Neural cell (in vitro differentiated cells): ENCODE measurements around the gene MBD3L5. TPM values are rescaled to one million over a fixed set of nuclear protein-coding genes. Genes with fewer than 3 reads are reported as not detected.

Experiments
- H2AFZ ChIP-seq: fragments of 200-600, 300-800 bp; sonication (generic), shearing (Covaris generic); 2 replicates; pipeline ENCODE4 v1.6.0; 2014; ENCODE audit warnings: low read depth, mild to moderate bottlenecking, antibody characterized with exemption, low read length, moderate library complexity
- H3F3A ChIP-seq: fragments of 200-600 bp; shearing (Covaris generic); 2 replicates; pipeline ENCODE4 v1.6.1; 2016; ENCODE audit warnings: mild to moderate bottlenecking, moderate library complexity, mixed read lengths, antibody characterized with exemption, low read length; ENCODE audit not compliant: insufficient read depth, poor library complexity, severe bottlenecking
- H3K27ac ChIP-seq: fragments of 200-600, 300-800 bp; sonication (generic), shearing (Covaris generic); 2 replicates; pipeline ENCODE4 v1.5.1; 2014; ENCODE audit warnings: mild to moderate bottlenecking, low read length, moderate library complexity
- H3K27me3 ChIP-seq: fragments of 300-800, 200-600 bp; sonication (generic), shearing (Covaris generic); 2 replicates; pipeline ENCODE4 v1.6.0; 2014; ENCODE audit warnings: mild to moderate bottlenecking, low read depth, low read length, moderate library complexity; ENCODE audit not compliant: insufficient read depth
- H3K36me3 ChIP-seq: fragments of 300-800, 200-600 bp; sonication (generic), shearing (Covaris generic); 2 replicates; pipeline ENCODE4 v1.5.1; 2014; ENCODE audit warnings: mild to moderate bottlenecking, antibody characterized with exemption, low read length, moderate library complexity; ENCODE audit not compliant: insufficient read depth
- H3K4me2 ChIP-seq: fragments of 300-800, 200-600 bp; sonication (generic), shearing (Covaris generic); 2 replicates; pipeline ENCODE4 v1.6.0; 2014; ENCODE audit warnings: mild to moderate bottlenecking, low read length
- H3K4me3 ChIP-seq: fragments of 300-800, 200-600 bp; sonication (generic), shearing (Covaris generic); 2 replicates; pipeline ENCODE4 v1.5.1; 2014; ENCODE audit warnings: mild to moderate bottlenecking, low read length, moderate library complexity
- H3K79me2 ChIP-seq: fragments of 200-600 bp; shearing (Covaris generic); replicated peaks from 2 replicates; pipeline ENCODE4 v1.6.0; 2014; ENCODE audit warnings: mild to moderate bottlenecking, low read length, moderate library complexity; ENCODE audit not compliant: insufficient read depth
- H3K9ac ChIP-seq: fragments of 300-800, 200-600 bp; sonication (generic), shearing (Covaris generic); 2 replicates; pipeline ENCODE4 v1.6.1; 2016; ENCODE audit warnings: mild to moderate bottlenecking, low read length, mixed read lengths
- H3K9me2 ChIP-seq: fragments of 200-600 bp; shearing (Covaris generic); 2 replicates; pipeline ENCODE4 v1.6.1; 2016; ENCODE audit warnings: mild to moderate bottlenecking, low read length, mixed read lengths; ENCODE audit not compliant: insufficient read depth
- H3K9me3 ChIP-seq: fragments of 200-600, 300-800 bp; sonication (generic), shearing (Covaris generic); 2 replicates; pipeline ENCODE4 v1.6.1; 2016; ENCODE audit warnings: mild to moderate bottlenecking, mixed run types, low read length, moderate library complexity, mixed read lengths
- H4K20me1 ChIP-seq: fragments of 200-600 bp; shearing (Covaris generic); 2 replicates; pipeline ENCODE4 v1.6.1; 2016; ENCODE audit warnings: mild to moderate bottlenecking, mixed run types; ENCODE audit not compliant: insufficient read depth
- EP300 ChIP-seq: fragments of 450-650 bp; conservative IDR thresholded peaks from 2 replicates; pipeline ENCODE4 v1.6.1; 2014; ENCODE audit warnings: antibody characterized with exemption, mild to moderate bottlenecking, moderate library complexity; ENCODE audit not compliant: poor library complexity, severe bottlenecking
- EZH2 ChIP-seq: fragments of 200-600, 300-800 bp; shearing (Covaris generic), sonication (generic); IDR thresholded peaks from 2 replicates; pipeline ENCODE4 v1.6.1; 2014; ENCODE audit warnings: antibody characterized with exemption, low read length, borderline replicate concordance, mild to moderate bottlenecking; ENCODE audit not compliant: insufficient read depth, poor library complexity, severe bottlenecking
- MXI1 ChIP-seq: fragments of 450-650 bp; conservative IDR thresholded peaks from 2 replicates; pipeline ENCODE4 v1.6.1; 2014; ENCODE audit warnings: antibody characterized with exemption, mild to moderate bottlenecking; ENCODE audit not compliant: poor library complexity, severe bottlenecking
- POLR2AphosphoS5 ChIP-seq: IDR thresholded peaks from 2 replicates; pipeline ENCODE4 v1.6.1; 2012
- RAD21 ChIP-seq: fragments of 450-650 bp; conservative IDR thresholded peaks from 2 replicates; pipeline ENCODE4 v1.6.1; 2014; ENCODE audit warnings: antibody characterized with exemption, mild to moderate bottlenecking, moderate library complexity
- SMC3 ChIP-seq: fragments of 450-650 bp; conservative IDR thresholded peaks from 2 replicates; pipeline ENCODE4 v1.6.1; 2014; ENCODE audit warnings: antibody characterized with exemption, mild to moderate bottlenecking, moderate library complexity; ENCODE audit not compliant: poor library complexity
- TAF1 ChIP-seq: IDR thresholded peaks from 2 replicates; pipeline ENCODE4 v1.6.1; 2012; ENCODE audit warnings: low read depth
- polyA plus RNA-seq: library from polyadenylated mRNA; depleted of rRNA; stranded (reverse); fragments of >200 nt; gene quantifications from 2 replicates; pipeline ENCODE4 v1.2.3, GENCODE V29; 2014
- TF ChIP-seq, protein P1 (sequence below): fragments of 450-650 bp; IDR thresholded peaks from 2 replicates; pipeline ENCODE4 v1.5.1; 2014; ENCODE audit warnings: antibody characterized with exemption, mild to moderate bottlenecking, moderate library complexity; ENCODE audit not compliant: poor library complexity, severe bottlenecking
- TF ChIP-seq, protein P2 (sequence below): IDR thresholded peaks from 2 replicates; pipeline ENCODE4 v1.6.1; 2012; ENCODE audit warnings: borderline replicate concordance

The MBD3L5 gene
- polyA plus RNA-seq, 1 donor from 2014 or later, result not detected

DNA sequence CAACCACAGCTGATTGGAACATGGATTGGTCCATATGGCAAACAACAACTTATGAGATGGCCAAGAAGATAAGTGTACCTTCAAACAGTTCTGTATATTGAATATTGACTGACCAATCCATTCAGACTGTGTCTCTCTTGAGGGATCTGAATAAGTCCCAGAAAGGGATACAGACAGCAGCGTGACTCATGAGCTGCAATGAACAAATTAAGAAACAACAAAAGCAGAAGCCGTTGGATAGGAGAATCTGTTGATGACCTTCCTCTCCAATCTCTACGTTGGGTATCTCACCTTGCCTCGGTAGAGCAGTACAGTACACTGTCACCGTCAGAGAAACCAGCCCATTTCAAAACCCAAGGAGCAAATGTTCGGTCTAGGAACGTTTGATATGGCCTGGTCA lies 30.4 kb upstream of the MBD3L5 start:
- H3K4me2 ChIP-seq, result no peak overlapping the region
- TF ChIP-seq EP300 (no peak), RAD21 (no peak), SMC3 (no peak), TAF1 (no peak), MXI1 (no peak), EZH2 (no peak), POLR2AphosphoS5 (no peak)
- TF ChIP-seq, protein P1, sequence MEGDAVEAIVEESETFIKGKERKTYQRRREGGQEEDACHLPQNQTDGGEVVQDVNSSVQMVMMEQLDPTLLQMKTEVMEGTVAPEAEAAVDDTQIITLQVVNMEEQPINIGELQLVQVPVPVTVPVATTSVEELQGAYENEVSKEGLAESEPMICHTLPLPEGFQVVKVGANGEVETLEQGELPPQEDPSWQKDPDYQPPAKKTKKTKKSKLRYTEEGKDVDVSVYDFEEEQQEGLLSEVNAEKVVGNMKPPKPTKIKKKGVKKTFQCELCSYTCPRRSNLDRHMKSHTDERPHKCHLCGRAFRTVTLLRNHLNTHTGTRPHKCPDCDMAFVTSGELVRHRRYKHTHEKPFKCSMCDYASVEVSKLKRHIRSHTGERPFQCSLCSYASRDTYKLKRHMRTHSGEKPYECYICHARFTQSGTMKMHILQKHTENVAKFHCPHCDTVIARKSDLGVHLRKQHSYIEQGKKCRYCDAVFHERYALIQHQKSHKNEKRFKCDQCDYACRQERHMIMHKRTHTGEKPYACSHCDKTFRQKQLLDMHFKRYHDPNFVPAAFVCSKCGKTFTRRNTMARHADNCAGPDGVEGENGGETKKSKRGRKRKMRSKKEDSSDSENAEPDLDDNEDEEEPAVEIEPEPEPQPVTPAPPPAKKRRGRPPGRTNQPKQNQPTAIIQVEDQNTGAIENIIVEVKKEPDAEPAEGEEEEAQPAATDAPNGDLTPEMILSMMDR, result no peak
- TF ChIP-seq, protein P2, sequence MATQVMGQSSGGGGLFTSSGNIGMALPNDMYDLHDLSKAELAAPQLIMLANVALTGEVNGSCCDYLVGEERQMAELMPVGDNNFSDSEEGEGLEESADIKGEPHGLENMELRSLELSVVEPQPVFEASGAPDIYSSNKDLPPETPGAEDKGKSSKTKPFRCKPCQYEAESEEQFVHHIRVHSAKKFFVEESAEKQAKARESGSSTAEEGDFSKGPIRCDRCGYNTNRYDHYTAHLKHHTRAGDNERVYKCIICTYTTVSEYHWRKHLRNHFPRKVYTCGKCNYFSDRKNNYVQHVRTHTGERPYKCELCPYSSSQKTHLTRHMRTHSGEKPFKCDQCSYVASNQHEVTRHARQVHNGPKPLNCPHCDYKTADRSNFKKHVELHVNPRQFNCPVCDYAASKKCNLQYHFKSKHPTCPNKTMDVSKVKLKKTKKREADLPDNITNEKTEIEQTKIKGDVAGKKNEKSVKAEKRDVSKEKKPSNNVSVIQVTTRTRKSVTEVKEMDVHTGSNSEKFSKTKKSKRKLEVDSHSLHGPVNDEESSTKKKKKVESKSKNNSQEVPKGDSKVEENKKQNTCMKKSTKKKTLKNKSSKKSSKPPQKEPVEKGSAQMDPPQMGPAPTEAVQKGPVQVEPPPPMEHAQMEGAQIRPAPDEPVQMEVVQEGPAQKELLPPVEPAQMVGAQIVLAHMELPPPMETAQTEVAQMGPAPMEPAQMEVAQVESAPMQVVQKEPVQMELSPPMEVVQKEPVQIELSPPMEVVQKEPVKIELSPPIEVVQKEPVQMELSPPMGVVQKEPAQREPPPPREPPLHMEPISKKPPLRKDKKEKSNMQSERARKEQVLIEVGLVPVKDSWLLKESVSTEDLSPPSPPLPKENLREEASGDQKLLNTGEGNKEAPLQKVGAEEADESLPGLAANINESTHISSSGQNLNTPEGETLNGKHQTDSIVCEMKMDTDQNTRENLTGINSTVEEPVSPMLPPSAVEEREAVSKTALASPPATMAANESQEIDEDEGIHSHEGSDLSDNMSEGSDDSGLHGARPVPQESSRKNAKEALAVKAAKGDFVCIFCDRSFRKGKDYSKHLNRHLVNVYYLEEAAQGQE, result no peak
- H3K9me3 ChIP-seq, result no peaks in the 10 kb centered on the region
- H3K36me3 ChIP-seq, result no peaks in the 10 kb centered on the region
- H3K9ac ChIP-seq, result no peak overlapping the region
- H3K27me3 ChIP-seq, result no peaks in the 10 kb centered on the region
- H2AFZ ChIP-seq, result no peak overlapping the region
- no peak overlapping the region for H3K27ac ChIP-seq
- no peaks in the 10 kb centered on the region for H4K20me1 ChIP-seq
- no peaks in the 10 kb centered on the region for H3K9me2 ChIP-seq
- H3K79me2 ChIP-seq, result no peaks in the 10 kb centered on the region
- no peaks in the 10 kb centered on the region for H3F3A ChIP-seq
- H3K4me3 ChIP-seq, result no peak overlapping the region

DNA sequence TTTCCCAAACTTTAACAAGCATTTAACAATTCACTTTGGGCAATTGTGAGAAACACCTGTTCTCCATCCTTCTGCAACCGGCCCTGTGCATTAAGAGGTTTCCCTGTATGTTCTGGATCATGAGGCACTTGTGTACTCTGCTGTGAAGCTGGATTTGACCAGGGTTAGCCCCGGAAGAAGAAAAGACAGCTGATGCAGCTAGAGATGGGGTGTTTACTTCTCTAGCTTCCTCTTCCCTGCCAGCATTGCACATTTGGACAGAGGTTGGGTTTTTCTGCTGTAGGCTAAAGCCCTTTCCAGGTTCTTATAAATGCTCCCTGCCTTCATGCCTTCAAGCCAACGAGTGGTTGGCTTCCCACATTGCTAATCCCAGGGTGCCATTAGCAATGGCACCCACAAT lies 30.0 kb upstream of the MBD3L5 start:
- Histone ChIP-seq H3K9ac (no peak overlapping the region), H3K36me3 (no peaks in the 10 kb centered on the region), H3K4me3 (no peak overlapping the region), H3K9me3 (no peaks in the 10 kb centered on the region), H3K4me2 (no peak overlapping the region), H3F3A (no peaks in the 10 kb centered on the region), H4K20me1 (no peaks in the 10 kb centered on the region), H3K27me3 (no peaks in the 10 kb centered on the region), H2AFZ (no peak overlapping the region), H3K9me2 (no peaks in the 10 kb centered on the region), H3K79me2 (no peaks in the 10 kb centered on the region), H3K27ac (no peak overlapping the region)
- TF ChIP-seq POLR2AphosphoS5, result no peak
- TF ChIP-seq, protein P2, result no peak
- TF ChIP-seq MXI1, result no peak
- TF ChIP-seq SMC3, result no peak
- TF ChIP-seq EP300, result no peak
- TF ChIP-seq RAD21, result no peak
- no peak for TF ChIP-seq TAF1
- TF ChIP-seq, protein P1, result no peak
- TF ChIP-seq EZH2, result no peak
